NCI-H748 (cell line): Measurements from ENCODE around the gene LGALS3.
"Not testable (repeated sequence)": the region's sequence is repeated elsewhere in the genome, so short reads cannot be mapped to it uniquely, and the experiment has no call there.

Experiments used
- DNase-seq: peaks from one replicate; lab custom pipeline; 2025; ENCODE audit not compliant: unreplicated experiment; lab: John Stamatoyannopoulos, UW

Gene LGALS3

GRCh38 chr14:55129086-55129427 lies at the start of gene LGALS3:
Gene LGALS3, plus strand, starts transcription at chr14:55129252. Its CDS starts 8,122 bp downstream, at chr14:55137374.
- DNase-seq: peak; percentile 39

- not testable (repeated sequence) for DNase-seq
Measured at GRCh38 chr14:55079961-55080360, 49.1 kb upstream of the LGALS3 start.

- DNase-seq: no peak
Measured at GRCh38 chr14:55084401-55085059, 44.5 kb upstream of the LGALS3 start.

- DNase-seq: peak; percentile 81
Measured at GRCh38 chr14:55085060-55085660, 43.9 kb upstream of the LGALS3 start.

- DNase-seq: no peak
Measured at GRCh38 chr14:55086938-55087337, 42.1 kb upstream of the LGALS3 start.

- DNase-seq: no peak
Measured at GRCh38 chr14:55088356-55088755, 40.7 kb upstream of the LGALS3 start.

GRCh38 chr14:55092341-55092740 lies 36.7 kb upstream of the LGALS3 start:
- DNase-seq: no peak

GRCh38 chr14:55094292-55095157 lies 34.5 kb upstream of the LGALS3 start:
- peak; percentile 20 for DNase-seq

GRCh38 chr14:55097881-55098560 lies 31.0 kb upstream of the LGALS3 start:
- DNase-seq: no peak

- DNase-seq: no peak
Measured at GRCh38 chr14:55098561-55098898, 30.5 kb upstream of the LGALS3 start.

GRCh38 chr14:55099756-55100155 lies 29.3 kb upstream of the LGALS3 start:
- DNase-seq: no peak

- DNase-seq: no peak
Measured at GRCh38 chr14:55101698-55102097, 27.4 kb upstream of the LGALS3 start.

GRCh38 chr14:55102141-55102621 lies 26.9 kb upstream of the LGALS3 start:
- peak; percentile 73 for DNase-seq

- DNase-seq: peak; percentile 32
Measured at GRCh38 chr14:55103005-55103640, 25.9 kb upstream of the LGALS3 start.

- no peak for DNase-seq
Measured at GRCh38 chr14:55103971-55104954, 24.8 kb upstream of the LGALS3 start.

GRCh38 chr14:55105991-55106390 lies 23.1 kb upstream of the LGALS3 start:
- DNase-seq: no peak

- no peak for DNase-seq
Measured at GRCh38 chr14:55107766-55108554, 21.1 kb upstream of the LGALS3 start.

GRCh38 chr14:55109836-55110235 lies 19.2 kb upstream of the LGALS3 start:
- no peak for DNase-seq

- DNase-seq: no peak
Measured at GRCh38 chr14:55111122-55111708, 17.8 kb upstream of the LGALS3 start.
